Neuron (in vitro differentiated cells): ENCODE results near the gene LRRC59.

Experiments used
- H2AFZ ChIP-seq: one replicate; pipeline ENCODE4 v1.6.1; 2013; ENCODE audit warnings: low read depth, mild to moderate bottlenecking, inconsistent platforms, low read length, moderate library complexity
- H3K27me3 ChIP-seq: one replicate; pipeline ENCODE4 v1.6.1; 2013; ENCODE audit warnings: low read length; ENCODE audit not compliant: insufficient read depth
- H3K36me3 ChIP-seq: one replicate; pipeline ENCODE4 v1.6.1; 2013; ENCODE audit warnings: low read length; ENCODE audit not compliant: insufficient read depth
- H3K4me1 ChIP-seq: one replicate; pipeline ENCODE4 v1.6.1; 2013; ENCODE audit warnings: low read length; ENCODE audit not compliant: insufficient read depth
- H3K4me3 ChIP-seq: 2 replicates; pipeline ENCODE4 v1.5.1; 2013; ENCODE audit warnings: mild to moderate bottlenecking, low read length, moderate library complexity
- H3K9me3 ChIP-seq: one replicate; pipeline ENCODE4 v1.6.1; 2013; ENCODE audit warnings: low read length

Gene LRRC59

GRCh38 chr17:50397111-50397918 is at the start of gene LRRC59:
Gene LRRC59 (minus strand): TSS chr17:50397523. CDS start chr17:50397317, 206 bp downstream.
- H3K27me3 ChIP-seq: no peaks in the 10 kb centered on the region
- peak within 1 kb of the TSS; percentile 88 for H3K4me3 ChIP-seq
- peak within 1 kb of the TSS; percentile 16 for H2AFZ ChIP-seq
- no peaks in the 10 kb centered on the region for H3K9me3 ChIP-seq
- H3K36me3 ChIP-seq: peaks cover 28% of the 10 kb centered on the region
- H3K4me1 ChIP-seq: peaks cover 10% of the 10 kb centered on the region

GRCh38 chr17:50445730-50446325 is 48.5 kb upstream of the LRRC59 start:
- Histone ChIP-seq H2AFZ (no peak overlapping the region), H3K4me1 (no peaks in the 10 kb centered on the region), H3K9me3 (no peaks in the 10 kb centered on the region), H3K36me3 (no peaks in the 10 kb centered on the region), H3K4me3 (no peak overlapping the region), H3K27me3 (no peaks in the 10 kb centered on the region)

GRCh38 chr17:50444841-50445715 is 47.8 kb upstream of the LRRC59 start:
- Histone ChIP-seq H3K36me3 (no peaks in the 10 kb centered on the region), H2AFZ (no peak overlapping the region), H3K4me1 (no peaks in the 10 kb centered on the region), H3K4me3 (no peak overlapping the region), H3K27me3 (no peaks in the 10 kb centered on the region), H3K9me3 (no peaks in the 10 kb centered on the region)

GRCh38 chr17:50443505-50443974 is 46.2 kb upstream of the LRRC59 start:
- H3K4me1 ChIP-seq: no peaks in the 10 kb centered on the region
- no peak overlapping the region for H3K4me3 ChIP-seq
- H2AFZ ChIP-seq: no peak overlapping the region
- no peaks in the 10 kb centered on the region for H3K36me3 ChIP-seq
- no peaks in the 10 kb centered on the region for H3K27me3 ChIP-seq
- H3K9me3 ChIP-seq: no peaks in the 10 kb centered on the region

- no peaks in the 10 kb centered on the region for H3K36me3 ChIP-seq
- no peak overlapping the region for H3K4me3 ChIP-seq
- H3K4me1 ChIP-seq: no peaks in the 10 kb centered on the region
- H2AFZ ChIP-seq: no peak overlapping the region
- no peaks in the 10 kb centered on the region for H3K9me3 ChIP-seq
- no peaks in the 10 kb centered on the region for H3K27me3 ChIP-seq
Observed at GRCh38 chr17:50440838-50441829, 43.8 kb upstream of the LRRC59 start.

- H3K4me1 ChIP-seq: no peaks in the 10 kb centered on the region
- H3K4me3 ChIP-seq: no peak overlapping the region
- H3K27me3 ChIP-seq: no peaks in the 10 kb centered on the region
- no peak overlapping the region for H2AFZ ChIP-seq
- no peaks in the 10 kb centered on the region for H3K36me3 ChIP-seq
- no peaks in the 10 kb centered on the region for H3K9me3 ChIP-seq
Observed at GRCh38 chr17:50440172-50440837, 43.0 kb upstream of the LRRC59 start.

GRCh38 chr17:50439008-50439407 is 41.7 kb upstream of the LRRC59 start:
- Histone ChIP-seq H3K9me3 (no peaks in the 10 kb centered on the region), H3K36me3 (no peaks in the 10 kb centered on the region), H2AFZ (no peak overlapping the region), H3K27me3 (no peaks in the 10 kb centered on the region), H3K4me1 (no peaks in the 10 kb centered on the region), H3K4me3 (no peak overlapping the region)

- H2AFZ ChIP-seq: no peak overlapping the region
- no peaks in the 10 kb centered on the region for H3K27me3 ChIP-seq
- no peaks in the 10 kb centered on the region for H3K36me3 ChIP-seq
- no peaks in the 10 kb centered on the region for H3K9me3 ChIP-seq
- no peaks in the 10 kb centered on the region for H3K4me1 ChIP-seq
- H3K4me3 ChIP-seq: no peak overlapping the region
Observed at GRCh38 chr17:50437409-50437808, 40.1 kb upstream of the LRRC59 start.

- Histone ChIP-seq H3K36me3 (no peaks in the 10 kb centered on the region), H3K4me3 (no peak overlapping the region), H3K27me3 (peaks cover 2% of the 10 kb centered on the region), H3K4me1 (no peaks in the 10 kb centered on the region), H3K9me3 (no peaks in the 10 kb centered on the region), H2AFZ (no peak overlapping the region)
Observed at GRCh38 chr17:50432125-50432762, 34.9 kb upstream of the LRRC59 start.

- Histone ChIP-seq H3K4me3 (no peak overlapping the region), H3K4me1 (no peaks in the 10 kb centered on the region), H3K27me3 (peaks cover 2% of the 10 kb centered on the region), H3K9me3 (no peaks in the 10 kb centered on the region), H3K36me3 (no peaks in the 10 kb centered on the region), H2AFZ (no peak overlapping the region)
Observed at GRCh38 chr17:50430821-50431618, 33.7 kb upstream of the LRRC59 start.

GRCh38 chr17:50429793-50430192 is 32.5 kb upstream of the LRRC59 start:
- peaks cover 2% of the 10 kb centered on the region for H3K27me3 ChIP-seq
- H3K4me1 ChIP-seq: no peaks in the 10 kb centered on the region
- H3K4me3 ChIP-seq: no peak overlapping the region
- no peaks in the 10 kb centered on the region for H3K9me3 ChIP-seq
- H2AFZ ChIP-seq: no peak overlapping the region
- H3K36me3 ChIP-seq: no peaks in the 10 kb centered on the region
